Activated T-helper 1 cell treated with anti-CD3 and anti-CD28 coated beads, Interleukin-12 subunit alpha, Interleukin-12 subunit beta, Interleukin-2, Interleukin-4 antibody, amounts not matched to agents 30 ng/mL and 10 ng/mL and 1 ng/mL, durations not matched to agents 14 hours and 24 hours and 36 hours (primary cell): ENCODE results near the gene LOXHD1. TPM values are rescaled to one million over a fixed set of nuclear protein-coding genes. Genes with fewer than 3 reads are reported as not detected.
A peak's percentile ranks its signal among the peaks of the same experiment; 100 is the strongest.

Experiments
- DNase-seq: peaks from one replicate; pipeline ENCODE4 v3.0.0; 2021; ENCODE audit warnings: low spot score
- H3K27ac Mint-ChIP-seq: one replicate; pipeline ENCODE4 v1.8.0; 2021; ENCODE audit warnings: mild to moderate bottlenecking, mixed read lengths
- H3K27me3 Mint-ChIP-seq: one replicate; pipeline ENCODE4 v1.8.0; 2022; ENCODE audit warnings: mild to moderate bottlenecking, moderate library complexity, mixed read lengths; ENCODE audit not compliant: insufficient read depth
- H3K36me3 Mint-ChIP-seq: one replicate; pipeline ENCODE4 v1.8.0; 2021; ENCODE audit warnings: low read depth, mixed read lengths
- H3K4me1 Mint-ChIP-seq: one replicate; pipeline ENCODE4 v1.8.0; 2021; ENCODE audit warnings: low read depth, mixed read lengths
- H3K4me3 Mint-ChIP-seq: one replicate; pipeline ENCODE4 v1.8.0; 2021; ENCODE audit warnings: mild to moderate bottlenecking, moderate library complexity, mixed read lengths
- H3K9me3 Mint-ChIP-seq: one replicate; pipeline ENCODE4 v1.8.0; 2021; ENCODE audit warnings: mixed read lengths
- intact Hi-C: fragments of 100-400 bp; cut with micrococcal nuclease; formaldehyde crosslinking; loops from one replicate; pipeline ENCODE4 v1.15.1; 2024
- total RNA-seq: library from RNA; stranded (reverse); gene quantifications from 2 replicates; pipeline ENCODE4 v1.2.3, GENCODE V29; 2022

LOXHD1 gene
- total RNA-seq, 1 donor from 2014 or later, result not detected

GRCh38 chr18:46630991-46631390 lies 26.0 kb downstream of the LOXHD1 start:
- Mint-ChIP-seq H3K27ac (no peak overlapping the region), H3K27me3 (peaks cover 7% of the 10 kb centered on the region), H3K9me3 (peaks cover 6% of the 10 kb centered on the region), H3K4me3 (no peak overlapping the region), H3K36me3 (no peaks in the 10 kb centered on the region), H3K4me1 (peaks cover 8% of the 10 kb centered on the region)
- intact Hi-C loops, result no loop called here
- no peak for DNase-seq

- Mint-ChIP-seq H3K27me3 (peaks cover 7% of the 10 kb centered on the region), H3K36me3 (no peaks in the 10 kb centered on the region), H3K9me3 (peaks cover 6% of the 10 kb centered on the region), H3K4me3 (no peak overlapping the region), H3K27ac (no peak overlapping the region), H3K4me1 (peaks cover 8% of the 10 kb centered on the region)
- intact Hi-C loops, result no loop called here
- DNase-seq, result no peak
Observed at GRCh38 chr18:46630160-46630559, 26.9 kb downstream of the LOXHD1 start.

GRCh38 chr18:46629361-46629760 lies 27.7 kb downstream of the LOXHD1 start:
- Mint-ChIP-seq H3K36me3 (peaks cover 3% of the 10 kb centered on the region), H3K9me3 (peaks cover 6% of the 10 kb centered on the region), H3K27ac (no peak overlapping the region), H3K4me3 (no peak overlapping the region), H3K4me1 (peaks cover 16% of the 10 kb centered on the region), H3K27me3 (peaks cover 9% of the 10 kb centered on the region)
- intact Hi-C loops, result no loop called here
- no peak for DNase-seq

GRCh38 chr18:46628206-46628605 lies 28.8 kb downstream of the LOXHD1 start:
- Mint-ChIP-seq H3K9me3 (peaks cover 6% of the 10 kb centered on the region), H3K27me3 (peaks cover 9% of the 10 kb centered on the region), H3K36me3 (peaks cover 3% of the 10 kb centered on the region), H3K27ac (no peak overlapping the region), H3K4me1 (peaks cover 27% of the 10 kb centered on the region), H3K4me3 (no peak overlapping the region)
- DNase-seq, result no peak
- intact Hi-C loops, result no loop called here

GRCh38 chr18:46627136-46627535 lies 29.9 kb downstream of the LOXHD1 start:
- DNase-seq, result no peak
- Mint-ChIP-seq H3K36me3 (peaks cover 3% of the 10 kb centered on the region), H3K4me3 (no peak overlapping the region), H3K9me3 (peaks cover 6% of the 10 kb centered on the region), H3K27me3 (peaks cover 8% of the 10 kb centered on the region), H3K27ac (no peak overlapping the region), H3K4me1 (peaks cover 30% of the 10 kb centered on the region)
- intact Hi-C loops, result no loop called here

GRCh38 chr18:46625069-46625468 lies 32.0 kb downstream of the LOXHD1 start:
- peaks cover 3% of the 10 kb centered on the region for H3K36me3 Mint-ChIP-seq
- no peak for DNase-seq
- no peaks in the 10 kb centered on the region for H3K9me3 Mint-ChIP-seq
- H3K4me3 Mint-ChIP-seq, result no peak overlapping the region
- intact Hi-C loops, result no loop called here
- H3K27ac Mint-ChIP-seq, result peak overlapping the region; percentile 59
- H3K27me3 Mint-ChIP-seq, result peaks cover 5% of the 10 kb centered on the region
- peaks cover 25% of the 10 kb centered on the region for H3K4me1 Mint-ChIP-seq

GRCh38 chr18:46624127-46624526 lies 32.9 kb downstream of the LOXHD1 start:
- no peak for DNase-seq
- H3K4me3 Mint-ChIP-seq, result no peak overlapping the region
- H3K9me3 Mint-ChIP-seq, result no peaks in the 10 kb centered on the region
- peaks cover 3% of the 10 kb centered on the region for H3K36me3 Mint-ChIP-seq
- intact Hi-C loops, result no loop called here
- H3K4me1 Mint-ChIP-seq, result peaks cover 22% of the 10 kb centered on the region
- H3K27ac Mint-ChIP-seq, result peak overlapping the region; percentile 18
- peaks cover 5% of the 10 kb centered on the region for H3K27me3 Mint-ChIP-seq

- Mint-ChIP-seq H3K36me3 (peaks cover 4% of the 10 kb centered on the region), H3K4me3 (peak overlapping the region; percentile 11), H3K4me1 (peaks cover 22% of the 10 kb centered on the region), H3K27me3 (peaks cover 5% of the 10 kb centered on the region), H3K9me3 (no peaks in the 10 kb centered on the region), H3K27ac (no peak overlapping the region)
- DNase-seq, result peak; percentile 18
- intact Hi-C loops, result no loop called here
Observed at GRCh38 chr18:46623541-46623940, 33.5 kb downstream of the LOXHD1 start.

GRCh38 chr18:46622999-46623398 lies 34.0 kb downstream of the LOXHD1 start:
- intact Hi-C loops, result no loop called here
- no peak for DNase-seq
- Mint-ChIP-seq H3K4me3 (no peak overlapping the region), H3K4me1 (peaks cover 22% of the 10 kb centered on the region), H3K27ac (peak overlapping the region; percentile 32), H3K36me3 (peaks cover 5% of the 10 kb centered on the region), H3K9me3 (no peaks in the 10 kb centered on the region), H3K27me3 (peaks cover 5% of the 10 kb centered on the region)

- no peak for DNase-seq
- H3K9me3 Mint-ChIP-seq, result no peaks in the 10 kb centered on the region
- no peak overlapping the region for H3K27ac Mint-ChIP-seq
- no peak overlapping the region for H3K4me3 Mint-ChIP-seq
- intact Hi-C loops, result no loop called here
- H3K36me3 Mint-ChIP-seq, result peaks cover 5% of the 10 kb centered on the region
- peaks cover 25% of the 10 kb centered on the region for H3K4me1 Mint-ChIP-seq
- peaks cover 9% of the 10 kb centered on the region for H3K27me3 Mint-ChIP-seq
Observed at GRCh38 chr18:46622451-46622850, 34.6 kb downstream of the LOXHD1 start.

GRCh38 chr18:46621871-46622270 lies 35.1 kb downstream of the LOXHD1 start:
- Mint-ChIP-seq H3K36me3 (peaks cover 5% of the 10 kb centered on the region), H3K9me3 (no peaks in the 10 kb centered on the region), H3K4me1 (peaks cover 27% of the 10 kb centered on the region), H3K27me3 (peaks cover 11% of the 10 kb centered on the region), H3K4me3 (no peak overlapping the region), H3K27ac (no peak overlapping the region)
- intact Hi-C loops, result no loop called here
- no peak for DNase-seq

- H3K27me3 Mint-ChIP-seq, result peaks cover 12% of the 10 kb centered on the region
- H3K9me3 Mint-ChIP-seq, result no peaks in the 10 kb centered on the region
- peaks cover 27% of the 10 kb centered on the region for H3K4me1 Mint-ChIP-seq
- intact Hi-C loops, result no loop called here
- H3K36me3 Mint-ChIP-seq, result peaks cover 5% of the 10 kb centered on the region
- no peak for DNase-seq
- no peak overlapping the region for H3K27ac Mint-ChIP-seq
- H3K4me3 Mint-ChIP-seq, result no peak overlapping the region
Observed at GRCh38 chr18:46621111-46621766, 35.8 kb downstream of the LOXHD1 start.

- no peak for DNase-seq
- H3K4me3 Mint-ChIP-seq, result no peak overlapping the region
- H3K4me1 Mint-ChIP-seq, result peaks cover 20% of the 10 kb centered on the region
- peaks cover 18% of the 10 kb centered on the region for H3K27me3 Mint-ChIP-seq
- intact Hi-C loops, result no loop called here
- H3K36me3 Mint-ChIP-seq, result peaks cover 3% of the 10 kb centered on the region
- H3K27ac Mint-ChIP-seq, result no peak overlapping the region
- no peaks in the 10 kb centered on the region for H3K9me3 Mint-ChIP-seq
Observed at GRCh38 chr18:46619559-46619958, 37.5 kb downstream of the LOXHD1 start.

- Mint-ChIP-seq H3K4me1 (peaks cover 5% of the 10 kb centered on the region), H3K4me3 (no peak overlapping the region), H3K36me3 (peaks cover 2% of the 10 kb centered on the region), H3K27me3 (peaks cover 28% of the 10 kb centered on the region), H3K27ac (no peak overlapping the region), H3K9me3 (no peaks in the 10 kb centered on the region)
- intact Hi-C loops, result no loop called here
- DNase-seq, result no peak
Observed at GRCh38 chr18:46615720-46616119, 41.3 kb downstream of the LOXHD1 start.
